OCI-LY1 (cell line): ENCODE measurements around the gene PSENEN.

ENCODE experiments used
- EZH2 ChIP-seq: fragments of 200-600 bp; sonication (generic), shearing (Covaris generic); IDR thresholded peaks from 2 replicates; pipeline ENCODE4 v1.8.0; 2017; ENCODE audit warnings: borderline replicate concordance, mixed run types, mild to moderate bottlenecking, antibody characterized with exemption, low read length, moderate library complexity, mixed read lengths
- TF ChIP-seq, protein P1 (sequence below): fragments of 200-600 bp; sonication (generic), shearing (Covaris generic); IDR thresholded peaks from 2 replicates; pipeline ENCODE4 v1.5.1; 2017; ENCODE audit warnings: mild to moderate bottlenecking, antibody characterized with exemption, low read length, moderate library complexity, mixed read lengths

DNA sequence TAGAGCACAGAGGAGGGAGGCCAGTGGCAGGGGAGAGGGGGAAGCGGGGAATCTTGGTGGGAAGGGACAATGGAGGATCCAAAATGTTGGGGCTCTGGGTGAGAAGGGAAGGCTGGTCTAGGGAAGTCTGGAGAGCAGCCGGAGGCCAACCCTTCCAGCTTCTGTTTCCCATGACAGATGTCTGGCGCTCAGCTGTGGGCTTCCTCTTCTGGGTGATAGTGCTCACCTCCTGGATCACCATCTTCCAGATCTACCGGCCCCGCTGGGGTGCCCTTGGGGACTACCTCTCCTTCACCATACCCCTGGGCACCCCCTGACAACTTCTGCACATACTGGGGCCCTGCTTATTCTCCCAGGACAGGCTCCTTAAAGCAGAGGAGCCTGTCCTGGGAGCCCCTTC, 1.1 kb downstream of the PSENEN start:
- TF ChIP-seq, protein P1, sequence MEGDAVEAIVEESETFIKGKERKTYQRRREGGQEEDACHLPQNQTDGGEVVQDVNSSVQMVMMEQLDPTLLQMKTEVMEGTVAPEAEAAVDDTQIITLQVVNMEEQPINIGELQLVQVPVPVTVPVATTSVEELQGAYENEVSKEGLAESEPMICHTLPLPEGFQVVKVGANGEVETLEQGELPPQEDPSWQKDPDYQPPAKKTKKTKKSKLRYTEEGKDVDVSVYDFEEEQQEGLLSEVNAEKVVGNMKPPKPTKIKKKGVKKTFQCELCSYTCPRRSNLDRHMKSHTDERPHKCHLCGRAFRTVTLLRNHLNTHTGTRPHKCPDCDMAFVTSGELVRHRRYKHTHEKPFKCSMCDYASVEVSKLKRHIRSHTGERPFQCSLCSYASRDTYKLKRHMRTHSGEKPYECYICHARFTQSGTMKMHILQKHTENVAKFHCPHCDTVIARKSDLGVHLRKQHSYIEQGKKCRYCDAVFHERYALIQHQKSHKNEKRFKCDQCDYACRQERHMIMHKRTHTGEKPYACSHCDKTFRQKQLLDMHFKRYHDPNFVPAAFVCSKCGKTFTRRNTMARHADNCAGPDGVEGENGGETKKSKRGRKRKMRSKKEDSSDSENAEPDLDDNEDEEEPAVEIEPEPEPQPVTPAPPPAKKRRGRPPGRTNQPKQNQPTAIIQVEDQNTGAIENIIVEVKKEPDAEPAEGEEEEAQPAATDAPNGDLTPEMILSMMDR: no peak
- no peak for TF ChIP-seq EZH2
